Activated naive CD8-positive, alpha-beta T cell treated with anti-CD3 and anti-CD28 coated beads, Interleukin-2, amount 50 U/mL, for 16 hours (primary cell): ENCODE measurements around the gene TMEM87A.

Source experiments
- DNase-seq: peaks from one replicate; pipeline ENCODE4 v3.0.0-alpha.2; 2020; ENCODE audit warnings: low read depth, low spot score

TMEM87A gene

GRCh38 chr15:42163291-42163690, 109.9 kb downstream of the TMEM87A start:
- DNase-seq, result no peak
